ENCODE measurements around the gene HRAS. TPM values are rescaled to one million over a fixed set of nuclear protein-coding genes. Genes with fewer than 3 reads are reported as not detected.

The HRAS gene
- total RNA-seq, 1 donor from 2014 or later, result 27.0 TPM

DNA sequence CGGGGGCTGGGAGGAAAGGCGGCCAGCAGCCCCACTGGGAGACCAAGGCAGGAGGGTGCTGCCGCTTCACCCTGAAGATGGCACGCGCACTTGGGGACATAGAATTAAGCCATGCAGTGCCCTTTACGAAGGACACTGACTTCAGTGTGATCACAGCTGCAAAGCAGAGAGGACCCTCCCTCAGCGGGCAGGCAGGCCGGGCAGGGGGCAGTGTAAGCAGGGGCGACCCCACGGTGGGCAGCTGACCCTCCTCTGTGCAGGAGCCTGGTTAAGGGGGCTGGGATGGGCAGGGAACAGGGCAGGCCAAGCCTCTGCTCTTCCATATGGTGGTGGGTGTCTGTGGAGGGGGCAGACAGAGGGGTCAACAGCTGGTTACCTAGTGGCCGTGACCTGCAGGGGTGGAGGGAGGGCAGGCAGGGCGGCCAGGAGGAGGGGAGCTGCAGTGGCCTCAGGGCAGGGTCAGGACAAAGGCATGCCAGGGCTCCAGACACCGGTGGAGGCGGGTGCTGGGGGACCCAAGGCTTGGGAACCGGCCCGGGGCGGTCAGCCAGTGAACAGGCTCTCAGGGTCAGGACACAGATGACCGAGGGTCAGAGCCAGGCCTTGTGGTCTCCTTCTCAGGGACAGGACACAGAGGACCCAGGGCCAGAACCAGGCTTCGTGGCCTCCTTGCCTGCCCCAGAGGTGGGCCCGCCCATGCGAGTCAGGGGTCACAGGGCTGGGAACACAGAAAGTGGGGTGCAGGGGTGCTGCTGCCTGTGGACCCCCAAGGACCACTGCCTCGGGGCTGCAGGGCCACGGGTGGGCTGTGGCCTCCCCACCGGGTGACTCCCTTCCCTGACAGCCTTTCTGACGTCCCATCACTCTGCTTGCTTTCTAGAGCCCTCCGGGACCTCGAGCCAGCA lies 18.0 kb upstream of the HRAS start:
- DNase-seq, result no peak

DNA sequence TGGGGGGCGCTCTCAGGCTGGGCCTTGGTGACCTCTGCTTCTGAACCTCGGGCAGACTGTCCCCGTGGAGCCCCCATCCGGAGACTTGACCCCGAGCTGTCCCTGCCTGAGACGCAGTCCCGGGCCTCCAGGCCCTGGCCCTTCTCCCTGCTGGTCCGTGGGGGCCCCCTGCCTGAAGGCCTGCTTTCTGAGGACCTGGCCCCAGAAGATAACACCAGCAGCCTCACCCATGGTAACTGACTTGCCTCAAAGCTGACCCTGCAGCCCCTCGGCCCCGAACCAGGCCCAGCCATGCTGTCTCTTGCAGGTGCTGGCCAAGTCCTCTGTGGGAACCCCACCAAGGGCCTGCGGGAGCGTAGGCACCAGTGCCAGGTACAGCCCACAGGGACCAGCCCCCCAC lies 16.2 kb upstream of the HRAS start:
- DNase-seq, result no peak

DNA sequence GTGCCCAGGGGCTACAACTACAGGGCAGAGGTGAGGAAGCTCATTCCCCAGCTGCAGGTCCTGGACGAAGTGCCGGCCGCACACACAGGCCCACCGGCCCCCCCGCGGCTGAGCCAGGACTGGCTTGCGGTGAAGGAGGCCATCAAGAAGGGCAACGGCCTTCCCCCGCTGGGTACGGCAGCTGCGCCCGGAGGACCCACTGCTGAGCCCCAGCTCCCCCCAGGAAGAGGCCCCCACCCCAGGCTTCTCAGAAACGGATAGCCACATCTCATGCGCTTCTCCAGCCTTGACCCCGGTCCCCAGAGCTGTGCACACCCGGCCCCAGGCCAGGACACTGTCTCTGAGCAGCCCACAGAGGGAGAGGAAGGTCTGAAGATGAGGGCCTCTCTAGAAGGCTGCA lies 15.8 kb upstream of the HRAS start:
- DNase-seq, result no peak

DNA sequence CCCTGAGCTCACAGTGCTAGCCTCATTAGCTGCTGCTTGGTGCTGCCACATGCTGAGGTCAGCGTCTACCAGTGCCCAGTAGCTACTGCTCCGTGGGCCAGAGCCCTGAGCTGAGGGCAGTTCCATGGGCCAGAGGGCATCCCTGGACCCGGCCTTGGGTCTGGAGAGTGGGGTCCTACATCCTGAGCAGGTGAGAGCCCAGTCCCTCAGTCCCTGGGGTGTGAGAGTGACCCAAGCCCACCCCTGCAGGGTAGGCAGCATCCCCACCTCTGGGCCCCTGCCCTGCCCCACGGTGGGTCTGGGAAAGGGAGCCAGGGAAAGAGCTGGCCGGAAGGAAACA lies 15.3 kb upstream of the HRAS start:
- no peak for DNase-seq

DNA sequence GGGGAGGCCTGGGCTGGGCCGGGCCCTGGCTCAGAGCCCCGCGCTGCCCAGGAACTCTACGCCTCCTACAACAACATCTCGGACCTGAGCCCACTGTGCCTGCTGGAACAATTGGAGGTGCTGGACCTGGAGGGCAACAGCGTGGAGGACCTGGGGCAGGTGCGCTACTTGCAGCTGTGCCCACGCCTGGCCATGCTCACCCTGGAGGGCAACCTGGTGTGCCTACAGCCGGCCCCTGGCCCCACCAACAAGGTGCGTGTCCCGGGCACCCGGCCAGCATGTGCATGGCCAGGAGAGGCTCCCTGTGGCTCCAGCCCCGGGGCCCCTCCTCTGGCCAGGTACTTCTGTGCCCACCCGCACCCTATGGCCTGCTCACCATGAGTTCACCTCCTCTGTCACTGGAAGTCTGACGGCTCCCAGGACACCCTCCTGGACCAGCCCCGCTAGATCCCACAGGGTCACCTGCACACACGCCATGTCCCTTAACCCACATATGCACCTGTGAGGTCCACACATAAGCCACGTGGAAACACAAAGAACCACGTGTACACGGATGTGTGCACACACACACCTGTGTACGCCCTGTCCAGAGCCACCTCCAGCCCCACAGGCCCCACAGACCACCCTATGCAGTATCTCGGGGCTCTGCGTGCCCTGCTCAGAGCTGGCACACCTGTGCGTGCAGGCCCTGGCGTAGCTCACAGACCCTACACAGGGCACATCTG lies 14.8 kb upstream of the HRAS start:
- DNase-seq, result no peak

DNA sequence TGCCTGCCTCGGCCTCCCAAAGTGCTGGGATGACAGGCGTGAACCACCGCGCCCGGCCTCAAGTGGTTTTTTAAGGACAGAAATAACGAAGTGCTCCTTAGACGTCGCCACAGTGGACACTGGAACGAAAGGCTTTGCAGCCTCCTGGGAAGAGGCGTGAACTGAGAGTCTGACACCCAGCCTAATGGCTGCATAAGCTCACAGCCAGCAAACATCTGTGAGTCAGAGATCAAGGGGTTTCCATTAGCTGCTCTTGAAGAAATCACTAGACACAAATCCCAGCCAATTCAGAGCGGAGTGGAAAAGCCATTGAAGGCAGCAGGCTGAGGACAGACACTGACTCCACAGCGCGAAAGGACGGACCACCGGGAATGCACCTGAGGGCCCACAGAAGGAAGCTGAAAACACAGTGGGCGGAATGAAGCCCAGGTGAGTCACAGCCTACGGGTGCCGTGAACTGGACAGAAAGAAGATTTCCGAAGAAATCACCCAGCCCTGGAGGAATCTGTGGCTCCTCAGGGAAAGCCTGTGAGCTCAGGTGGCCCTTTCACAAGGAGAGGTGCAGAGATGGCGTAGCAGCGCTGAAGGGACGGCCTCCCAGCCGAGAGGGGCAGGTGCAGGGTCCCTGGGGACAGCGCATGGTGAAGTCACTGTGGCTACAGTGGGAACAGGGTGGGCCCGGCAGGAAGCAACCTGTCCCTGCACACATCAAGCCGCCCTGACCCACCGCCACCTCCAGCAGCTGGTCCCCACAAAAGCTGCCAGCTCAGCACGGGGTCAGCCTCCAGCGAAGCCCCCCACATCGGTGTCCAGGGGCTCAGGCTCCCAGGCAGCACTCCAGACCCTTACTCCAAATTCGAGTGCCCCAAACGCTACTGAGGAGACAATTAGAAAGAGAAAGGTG lies 13.6 kb upstream of the HRAS start:
- no peak for DNase-seq

DNA sequence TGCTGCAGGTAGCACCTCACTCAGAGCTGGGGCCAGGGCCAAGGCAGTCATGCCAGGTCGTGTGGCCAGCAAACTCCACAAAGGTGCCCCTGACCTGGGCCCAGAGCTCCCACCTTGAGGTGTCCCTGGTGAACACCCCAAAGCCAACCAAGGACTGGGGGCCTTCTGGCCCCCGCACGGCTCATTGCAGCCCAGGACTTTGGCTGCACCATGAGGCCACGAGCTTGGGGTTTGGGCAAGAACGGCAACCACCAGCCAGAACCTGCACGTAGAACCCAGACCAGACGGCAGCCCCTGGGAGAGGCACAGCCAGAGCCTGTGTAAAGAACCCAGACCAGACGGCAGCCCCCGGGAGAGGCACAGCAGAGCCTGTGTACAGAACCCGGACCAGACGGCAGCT lies 9.8 kb upstream of the HRAS start:
- DNase-seq, result no peak

DNA sequence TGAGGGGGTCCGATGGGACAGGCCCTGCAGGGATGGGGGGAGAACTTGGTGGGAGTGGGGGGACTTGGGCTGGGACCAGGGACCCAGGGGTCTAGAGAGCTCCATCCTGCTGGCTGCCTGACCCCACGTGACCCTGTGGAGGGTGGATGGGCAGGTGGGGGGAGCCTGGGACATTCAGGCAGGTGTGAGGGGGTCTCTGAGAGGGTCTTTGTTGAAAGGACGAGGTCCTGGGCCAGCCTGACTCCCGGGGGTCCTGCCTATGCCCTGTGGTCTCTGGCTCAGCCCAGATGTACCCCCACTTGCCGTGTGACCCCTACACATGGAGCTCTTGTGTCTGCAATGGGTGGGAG lies 9.4 kb upstream of the HRAS start:
- DNase-seq, result no peak

DNA sequence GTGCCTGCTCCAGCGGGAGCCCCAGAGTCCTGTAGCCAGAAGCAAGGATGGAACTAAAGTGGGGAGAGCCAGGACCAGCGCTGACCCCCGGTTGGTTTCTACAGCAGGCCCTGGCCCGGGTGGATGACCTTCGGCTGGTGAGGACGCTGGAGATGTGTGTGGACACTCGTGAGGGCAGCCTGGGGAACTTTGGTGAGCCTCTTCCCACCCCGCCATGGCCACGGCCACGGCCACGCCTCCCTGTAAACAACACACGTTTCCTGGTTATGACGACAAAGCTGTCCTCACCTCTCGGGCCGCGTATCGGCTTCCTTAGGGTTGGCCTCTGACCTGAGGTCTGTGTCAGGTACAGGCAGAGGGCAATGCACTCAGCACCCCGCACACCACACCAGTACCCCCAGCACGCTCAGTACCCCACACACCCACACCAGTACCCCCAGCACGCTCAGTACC lies 6.1 kb upstream of the HRAS start:
- no peak for DNase-seq

DNA sequence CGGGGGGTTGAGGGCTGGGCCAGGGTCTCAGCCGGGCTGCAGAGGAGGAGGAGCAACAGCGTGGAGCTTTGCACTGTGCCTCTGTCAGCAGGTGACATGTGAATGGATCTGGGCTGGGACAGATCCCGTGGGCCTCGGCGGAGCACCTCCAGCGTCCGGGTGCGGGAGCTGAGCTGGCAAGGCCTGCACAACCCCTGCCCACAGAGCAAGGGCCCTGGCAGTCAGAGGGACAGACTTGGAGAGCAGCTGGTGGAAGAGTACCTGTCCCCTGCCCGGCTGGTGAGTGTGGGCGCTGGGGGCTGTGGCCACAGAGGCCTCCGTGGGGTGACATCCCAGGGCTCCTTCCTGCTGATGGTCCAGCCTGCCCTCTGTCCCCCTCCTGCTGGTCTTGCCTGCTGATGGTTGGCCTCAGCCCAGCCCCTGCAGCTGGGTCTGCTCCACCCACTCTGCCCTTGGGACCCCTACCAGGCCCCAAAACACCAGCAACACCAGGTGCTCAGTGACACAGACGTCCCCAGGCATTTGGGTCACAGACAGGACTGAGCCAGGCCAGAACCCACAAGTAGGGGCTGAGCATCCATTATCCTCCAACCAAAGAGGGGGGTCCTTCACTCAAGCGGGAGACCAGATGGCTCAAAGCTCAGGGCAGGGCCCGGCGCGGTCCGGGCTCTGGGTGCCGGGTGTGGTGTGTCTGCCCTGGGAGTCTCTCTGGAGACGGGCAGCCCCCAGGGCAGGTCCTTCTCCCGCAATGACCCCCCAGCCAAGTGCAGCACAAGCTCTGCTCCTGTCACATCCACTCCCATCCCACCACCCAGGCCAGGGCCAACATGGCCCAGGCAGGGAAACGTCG lies 5.4 kb upstream of the HRAS start:
- DNase-seq, result no peak

DNA sequence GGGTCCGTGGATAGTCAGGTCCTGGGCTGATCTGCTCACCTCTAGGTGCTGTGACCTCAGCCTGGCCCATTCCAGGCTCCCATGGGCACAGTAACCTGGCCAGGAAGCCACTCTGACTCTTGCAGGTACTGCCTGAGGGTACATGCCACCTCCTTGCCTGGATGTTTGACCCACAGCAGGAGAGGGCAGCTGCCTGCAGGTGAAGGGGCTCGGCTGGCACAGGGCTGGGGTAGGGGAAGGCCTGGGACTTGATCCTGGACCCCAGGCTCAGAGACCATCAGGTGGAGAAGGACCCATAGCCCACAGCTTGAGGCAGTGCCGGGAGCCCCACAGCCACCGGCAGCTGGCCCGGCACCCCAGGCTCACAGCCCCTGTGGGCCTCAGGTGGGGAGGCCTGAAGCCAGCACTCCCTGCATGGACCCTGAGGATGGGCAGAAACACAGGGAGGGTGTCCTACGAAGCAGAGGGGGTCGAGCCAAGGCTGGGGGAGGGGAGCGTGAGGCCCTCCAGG lies 4.7 kb upstream of the HRAS start:
- DNase-seq, result no peak

DNA sequence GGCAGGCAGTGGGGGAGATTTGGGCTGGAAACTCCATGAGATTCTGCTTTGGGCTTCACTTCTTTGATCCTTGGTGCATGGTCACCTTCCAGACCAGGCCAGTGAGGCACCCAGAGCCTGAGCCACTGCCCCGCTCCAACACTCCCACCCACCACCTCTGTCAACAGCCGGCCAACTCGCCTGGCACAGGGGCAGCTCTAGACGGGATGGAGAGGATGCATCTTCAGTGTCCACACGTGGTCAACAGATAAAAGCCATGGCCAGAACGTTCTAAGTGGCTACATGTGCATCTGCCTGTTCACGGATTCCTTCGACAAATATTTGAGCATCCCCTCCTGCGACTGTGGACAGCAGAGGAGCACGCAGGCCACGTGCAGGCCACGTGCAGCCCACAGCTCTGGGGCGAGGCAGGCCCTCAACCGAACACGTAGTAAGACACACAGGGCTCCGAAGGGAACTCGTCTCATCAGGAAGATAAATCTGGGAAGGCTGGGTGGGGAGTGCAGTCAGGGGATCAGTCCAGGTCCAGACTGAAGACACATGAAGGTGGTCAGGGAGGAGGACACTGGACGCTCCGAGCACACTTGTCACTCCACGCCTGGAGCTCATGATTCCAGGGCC lies 3.2 kb upstream of the HRAS start:
- DNase-seq, result no peak

DNA sequence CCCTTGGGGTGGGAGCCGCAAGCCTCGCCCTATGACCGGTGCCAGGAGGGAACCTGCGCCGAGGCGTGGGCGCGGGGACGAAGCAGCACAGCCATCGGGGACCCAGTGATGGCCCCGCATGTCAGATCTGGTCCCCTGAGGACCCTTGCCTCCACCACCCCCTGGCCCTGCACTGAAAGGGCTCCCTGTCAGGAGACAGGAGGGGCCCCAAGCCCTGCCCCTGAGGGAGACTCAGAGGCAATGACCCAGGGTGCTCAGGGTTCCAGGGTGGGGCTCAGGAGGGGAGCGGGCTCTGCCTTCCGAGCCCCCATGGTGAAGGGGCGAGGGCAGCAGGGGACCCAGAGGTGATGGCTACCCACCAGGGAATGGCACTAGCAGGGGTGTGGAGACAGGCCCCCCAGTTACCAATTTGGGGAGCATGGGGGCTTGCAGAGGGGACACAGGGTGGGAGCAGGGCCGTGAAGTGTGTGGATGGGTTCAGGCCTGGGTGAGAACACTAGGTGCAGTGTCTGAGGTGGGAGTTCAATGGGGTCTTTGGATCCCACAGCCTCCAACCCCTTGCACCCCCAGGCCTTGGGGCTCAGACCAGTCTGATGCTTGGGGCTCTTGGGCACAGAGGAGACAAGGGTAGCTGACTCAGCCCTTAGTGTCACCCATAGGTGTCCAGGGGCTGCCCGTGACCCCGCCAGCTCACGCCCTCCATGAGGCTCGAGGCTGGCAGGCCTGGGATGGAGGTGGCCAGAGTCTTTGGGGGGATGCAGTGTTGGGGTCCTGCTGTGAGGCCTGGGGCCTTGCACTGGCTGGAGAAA lies 2.5 kb upstream of the HRAS start:
- no peak for DNase-seq

DNA sequence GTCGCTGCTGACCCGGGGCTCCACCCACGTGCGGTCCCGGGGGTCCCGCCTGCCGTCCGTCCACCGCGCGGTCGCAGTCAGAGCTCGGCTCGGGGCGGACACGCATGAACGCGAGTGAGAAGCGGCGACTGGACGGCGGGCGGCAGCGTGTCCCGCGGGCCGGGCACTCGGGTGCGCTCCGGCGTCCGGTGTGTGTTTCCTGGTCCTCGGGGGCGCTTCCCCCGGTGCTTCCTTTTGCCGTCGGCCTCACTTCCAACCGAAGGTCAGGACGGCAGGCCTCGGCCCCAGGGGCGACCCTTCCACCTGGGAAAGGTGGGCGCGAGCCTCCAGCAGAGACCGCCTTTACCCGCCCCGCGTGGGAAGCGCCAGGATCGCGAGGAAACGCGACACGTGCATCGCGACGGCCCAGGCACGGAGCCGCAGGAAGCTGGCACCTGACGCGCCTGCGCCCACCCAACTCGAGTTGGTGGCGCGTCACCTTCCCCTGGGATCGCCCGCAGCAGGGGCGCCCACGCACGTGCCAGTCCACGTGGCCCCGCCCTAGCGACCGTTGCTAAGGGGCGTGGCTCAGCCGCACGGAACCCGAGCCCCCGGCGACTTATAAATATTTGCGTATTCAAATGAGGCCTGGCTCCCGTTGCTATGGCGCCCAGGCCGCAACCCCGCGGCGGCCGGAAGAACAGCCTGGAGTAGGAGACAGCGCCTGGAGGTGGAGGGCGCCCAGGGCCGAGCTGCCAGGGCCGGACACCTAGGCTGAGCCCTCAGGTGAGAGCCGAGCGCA lies 1.7 kb upstream of the HRAS start, which contains the start of gene LRRC56:
Gene LRRC56, plus strand, starts transcription at position 687 of the 781 bp plus-strand sequence. CDS start 3,158 bp downstream, outside the sequence.
- DNase-seq, result no peak

DNA sequence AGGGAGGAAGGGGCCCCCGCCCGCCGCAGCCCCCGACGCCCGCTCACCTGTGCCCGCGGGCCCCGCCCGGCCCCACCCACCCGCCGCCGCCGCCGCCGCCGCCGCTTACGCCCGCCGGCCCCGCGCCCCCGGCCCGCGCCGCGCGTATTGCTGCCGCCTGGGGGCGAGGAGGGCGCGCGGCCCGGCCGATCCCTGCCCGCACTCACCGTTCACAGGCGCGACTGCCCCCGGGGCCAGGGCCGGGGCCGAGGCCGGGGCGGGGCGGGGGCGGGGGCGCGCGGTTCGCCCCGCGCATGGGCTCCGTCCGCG lies 212 bp downstream of the HRAS start:
- no peak for DNase-seq

DNA sequence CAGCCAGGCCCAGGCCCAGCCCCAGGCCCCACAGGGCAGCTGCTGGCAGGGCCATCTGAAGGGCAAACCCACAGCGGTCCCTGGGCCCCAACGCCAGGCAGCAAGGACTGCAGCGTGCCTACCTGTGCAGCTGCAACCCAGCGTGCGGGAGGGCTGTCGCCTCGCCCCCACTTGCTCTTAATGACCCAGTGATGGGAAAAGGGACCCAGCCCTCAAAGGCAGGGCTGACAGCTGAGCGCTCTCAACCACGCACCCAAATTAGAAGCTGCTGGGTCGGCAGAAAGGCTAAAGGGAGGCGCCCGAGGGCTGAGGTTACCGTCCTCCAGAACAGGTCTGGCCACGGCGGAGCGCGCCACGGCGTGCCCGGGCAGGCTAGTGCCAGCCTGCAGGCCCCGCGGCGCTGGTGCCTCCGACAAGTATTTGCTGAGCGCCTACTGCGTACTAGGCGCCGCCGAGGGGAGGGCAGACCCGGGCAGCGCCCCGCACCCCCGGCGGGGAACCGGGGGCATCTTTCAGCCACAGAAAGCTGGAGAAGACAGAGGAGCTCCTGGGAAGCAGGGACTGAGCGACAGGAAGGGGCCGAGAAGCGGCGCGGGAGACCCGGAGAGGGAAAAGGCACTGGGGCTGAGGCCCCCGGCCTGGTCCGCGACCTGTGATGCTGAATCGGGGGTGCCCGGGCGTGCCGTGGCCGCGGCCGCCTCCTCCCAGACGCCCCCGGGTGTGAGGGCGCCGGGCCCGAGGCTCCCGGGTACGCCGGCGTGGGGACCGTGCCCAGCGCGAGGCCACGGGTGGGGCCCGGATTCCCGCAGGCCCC lies 773 bp downstream of the HRAS start:
- no peak for DNase-seq

DNA sequence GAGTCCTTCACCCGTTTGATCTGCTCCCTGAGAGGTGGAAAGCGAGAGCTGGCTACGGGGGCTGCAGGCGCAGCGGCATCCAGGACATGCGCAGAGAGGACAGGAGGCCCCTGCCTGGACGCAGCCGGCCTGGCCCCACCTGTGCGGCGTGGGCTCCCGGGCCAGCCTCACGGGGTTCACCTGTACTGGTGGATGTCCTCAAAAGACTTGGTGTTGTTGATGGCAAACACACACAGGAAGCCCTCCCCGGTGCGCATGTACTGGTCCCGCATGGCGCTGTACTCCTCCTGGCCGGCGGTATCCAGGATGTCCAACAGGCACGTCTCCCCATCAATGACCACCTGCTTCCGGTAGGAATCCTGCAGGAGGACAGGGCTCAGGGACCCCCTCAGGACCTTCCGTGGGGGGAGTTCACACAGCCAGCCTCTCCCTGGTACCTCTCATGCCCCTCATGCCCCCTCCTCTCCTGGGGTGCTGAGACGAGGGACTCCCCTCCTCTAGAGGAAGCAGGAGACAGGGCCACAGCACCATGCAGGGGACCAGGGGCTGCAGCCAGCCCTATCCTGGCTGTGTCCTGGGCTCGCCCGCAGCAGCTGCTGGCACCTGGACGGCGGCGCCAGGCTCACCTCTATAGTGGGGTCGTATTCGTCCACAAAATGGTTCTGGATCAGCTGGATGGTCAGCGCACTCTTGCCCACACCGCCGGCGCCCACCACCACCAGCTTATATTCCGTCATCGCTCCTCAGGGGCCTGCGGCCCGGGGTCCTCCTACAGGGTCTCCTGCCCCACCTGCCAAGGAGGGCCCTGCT lies 1.6 kb downstream of the HRAS start:
- no peak for DNase-seq

Data from occipital lobe (tissue), 2 donors.